Activated T-cell treated with anti-CD3 and anti-CD28 coated beads, Interleukin-2, amount 50 U/mL, for 24 hours (primary cell): ENCODE measurements around the gene TUBGCP3.
"Not testable (repeated sequence)": the region's sequence is repeated elsewhere in the genome, so short reads cannot be mapped to it uniquely, and the experiment has no call there.

ENCODE experiments used
- DNase-seq: peaks from one replicate; pipeline ENCODE4 v3.0.0-alpha.2; 2020
- H3K27ac Mint-ChIP-seq: 2 replicates; pipeline ENCODE4 v1.8.0; 2020; ENCODE audit warnings: mild to moderate bottlenecking, mixed read lengths
- H3K27me3 Mint-ChIP-seq: 2 replicates; pipeline ENCODE4 v1.8.0; 2020; ENCODE audit warnings: mixed read lengths
- H3K36me3 Mint-ChIP-seq: 2 replicates; pipeline ENCODE4 v1.8.0; 2020; ENCODE audit warnings: low read depth, mixed read lengths
- H3K4me1 Mint-ChIP-seq: 2 replicates; pipeline ENCODE4 v1.8.0; 2020; ENCODE audit warnings: low read depth, mixed read lengths
- H3K4me3 Mint-ChIP-seq: 2 replicates; pipeline ENCODE4 v1.8.0; 2020; ENCODE audit warnings: mild to moderate bottlenecking, moderate library complexity, mixed read lengths
- H3K9me3 Mint-ChIP-seq: 2 replicates; pipeline ENCODE4 v1.8.0; 2020; ENCODE audit warnings: mixed read lengths

Gene TUBGCP3

DNA sequence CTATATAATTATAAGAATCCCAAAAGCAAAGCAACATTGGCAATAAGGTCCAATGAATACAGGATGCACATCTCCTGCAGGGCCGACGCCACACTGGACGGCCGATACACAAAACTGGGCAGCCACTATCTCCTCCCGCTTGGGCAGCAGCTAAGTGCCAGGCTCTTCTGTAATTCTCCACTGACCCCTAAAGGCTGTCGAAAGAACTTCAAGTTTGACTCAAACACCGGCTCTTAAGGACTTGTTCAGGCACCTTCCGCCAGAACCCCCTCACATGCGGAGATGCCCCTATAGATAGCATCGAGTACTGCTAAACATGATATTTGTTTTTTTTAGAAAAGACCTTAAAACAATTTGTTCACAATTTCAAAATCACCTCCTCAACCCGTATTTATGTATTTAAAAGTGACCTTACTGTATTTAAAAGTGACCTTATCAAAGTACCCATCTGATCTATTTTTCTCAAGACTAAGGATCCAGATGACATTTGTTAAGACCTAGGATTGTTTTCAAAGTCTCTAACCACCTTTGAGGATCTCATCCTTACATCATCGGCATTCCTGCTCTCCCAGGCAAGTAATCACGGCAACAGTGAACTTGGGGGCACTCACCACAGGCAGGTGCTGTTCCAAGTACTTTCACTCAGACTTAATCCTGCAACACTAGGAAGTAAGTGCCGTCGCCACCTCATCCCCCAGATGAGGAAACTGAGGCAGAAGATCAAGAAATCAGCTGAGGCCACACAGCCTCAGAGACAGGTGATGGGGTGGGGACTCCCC lies 77.8 kb downstream of the TUBGCP3 start:
- H3K27ac Mint-ChIP-seq = no peak overlapping the region
- no peak for DNase-seq
- no peaks in the 10 kb centered on the region for H3K9me3 Mint-ChIP-seq
- H3K4me3 Mint-ChIP-seq = no peak overlapping the region
- H3K4me1 Mint-ChIP-seq = peaks cover 12% of the 10 kb centered on the region
- H3K36me3 Mint-ChIP-seq = peaks cover 91% of the 10 kb centered on the region
- H3K27me3 Mint-ChIP-seq = no peaks in the 10 kb centered on the region

DNA sequence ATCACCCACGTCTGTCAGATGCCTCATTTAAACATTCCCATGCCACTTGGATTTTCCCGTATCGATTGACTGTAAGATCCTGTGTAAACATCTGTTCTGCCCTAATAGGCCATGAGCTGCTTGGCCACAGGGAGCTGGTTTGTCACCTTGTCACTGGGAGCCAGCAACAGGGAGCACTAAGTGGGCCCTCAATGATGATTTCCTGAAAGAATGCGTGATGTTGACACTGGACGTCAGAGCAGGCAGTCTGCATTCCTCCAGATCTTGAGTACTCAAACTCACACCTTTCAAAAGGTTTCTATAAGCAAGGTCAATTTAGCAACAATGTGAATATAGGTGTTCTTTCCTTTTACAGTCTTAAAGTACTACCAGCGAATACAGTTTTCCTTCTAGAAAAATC lies 78.8 kb downstream of the TUBGCP3 start:
- peaks cover 12% of the 10 kb centered on the region for H3K4me1 Mint-ChIP-seq
- no peak overlapping the region for H3K27ac Mint-ChIP-seq
- no peaks in the 10 kb centered on the region for H3K27me3 Mint-ChIP-seq
- H3K9me3 Mint-ChIP-seq = no peaks in the 10 kb centered on the region
- peaks cover 90% of the 10 kb centered on the region for H3K36me3 Mint-ChIP-seq
- no peak for DNase-seq
- H3K4me3 Mint-ChIP-seq = no peak overlapping the region

DNA sequence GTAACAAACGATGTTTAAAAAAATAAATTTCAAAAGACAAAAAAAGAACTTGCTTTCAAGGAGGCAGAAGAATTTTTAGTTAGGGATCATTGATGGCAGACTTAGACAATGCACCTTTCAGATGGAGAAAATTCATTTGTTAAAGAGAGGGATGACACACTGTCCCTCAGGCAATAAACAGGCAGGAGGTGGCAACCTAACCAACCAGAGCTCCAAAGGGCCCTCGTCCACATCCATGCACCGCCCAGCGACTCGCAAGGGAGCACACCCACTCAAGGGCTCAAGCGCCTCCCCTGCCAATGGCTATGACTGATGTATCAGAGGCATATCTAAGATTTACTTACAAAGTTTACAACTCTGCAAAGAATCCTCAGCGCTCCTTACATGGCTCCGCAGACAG lies 81.9 kb downstream of the TUBGCP3 start:
- H3K4me1 Mint-ChIP-seq = peaks cover 7% of the 10 kb centered on the region
- no peak overlapping the region for H3K4me3 Mint-ChIP-seq
- no peak for DNase-seq
- no peak overlapping the region for H3K27ac Mint-ChIP-seq
- H3K36me3 Mint-ChIP-seq = peaks cover 92% of the 10 kb centered on the region
- no peaks in the 10 kb centered on the region for H3K9me3 Mint-ChIP-seq
- H3K27me3 Mint-ChIP-seq = no peaks in the 10 kb centered on the region

DNA sequence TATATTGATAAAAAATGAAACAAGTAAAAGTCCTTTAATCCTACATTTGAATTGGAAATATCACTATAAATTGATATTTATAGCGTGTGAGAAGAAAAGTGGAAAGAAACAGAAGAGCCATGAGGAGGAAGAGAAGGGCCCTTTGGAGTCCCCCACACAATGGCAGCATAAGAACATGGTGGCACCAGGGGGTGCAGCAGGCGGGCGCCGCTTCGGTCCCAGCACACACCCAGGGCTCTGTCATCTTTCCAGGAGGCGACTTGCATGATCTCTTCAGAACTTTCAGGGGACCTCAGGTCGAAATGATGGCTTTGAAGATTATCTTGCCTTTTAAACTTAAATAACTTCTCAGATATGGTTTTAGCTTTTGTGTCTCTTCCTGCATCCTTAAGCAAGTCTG lies 91.8 kb downstream of the TUBGCP3 start:
- Mint-ChIP-seq H3K36me3 (peaks cover 67% of the 10 kb centered on the region), H3K4me3 (no peak overlapping the region), H3K9me3 (no peaks in the 10 kb centered on the region), H3K27ac (no peak overlapping the region), H3K27me3 (no peaks in the 10 kb centered on the region), H3K4me1 (no peaks in the 10 kb centered on the region)
- no peak for DNase-seq

DNA sequence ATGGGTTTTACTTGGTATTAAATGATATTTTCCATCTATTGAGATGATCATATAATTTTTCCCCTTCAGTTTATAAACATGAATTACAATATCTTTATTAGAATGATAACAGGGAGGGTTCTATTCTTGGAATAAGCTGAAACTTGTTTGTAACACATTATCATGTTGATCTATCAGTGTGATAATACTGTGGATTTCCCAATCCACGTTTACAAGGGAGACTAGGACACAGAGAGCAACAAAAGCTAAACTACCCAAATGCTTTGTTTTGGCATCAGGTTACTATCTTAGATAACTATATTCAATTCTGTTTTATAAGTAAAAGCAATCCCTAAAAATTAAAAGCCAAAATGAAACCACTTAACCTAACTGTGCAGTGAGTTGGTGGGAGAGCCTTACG lies 92.5 kb downstream of the TUBGCP3 start:
- H3K27ac Mint-ChIP-seq = no peak overlapping the region
- H3K4me3 Mint-ChIP-seq = no peak overlapping the region
- no peaks in the 10 kb centered on the region for H3K27me3 Mint-ChIP-seq
- no peaks in the 10 kb centered on the region for H3K4me1 Mint-ChIP-seq
- H3K36me3 Mint-ChIP-seq = peaks cover 67% of the 10 kb centered on the region
- H3K9me3 Mint-ChIP-seq = no peaks in the 10 kb centered on the region
- DNase-seq = no peak

DNA sequence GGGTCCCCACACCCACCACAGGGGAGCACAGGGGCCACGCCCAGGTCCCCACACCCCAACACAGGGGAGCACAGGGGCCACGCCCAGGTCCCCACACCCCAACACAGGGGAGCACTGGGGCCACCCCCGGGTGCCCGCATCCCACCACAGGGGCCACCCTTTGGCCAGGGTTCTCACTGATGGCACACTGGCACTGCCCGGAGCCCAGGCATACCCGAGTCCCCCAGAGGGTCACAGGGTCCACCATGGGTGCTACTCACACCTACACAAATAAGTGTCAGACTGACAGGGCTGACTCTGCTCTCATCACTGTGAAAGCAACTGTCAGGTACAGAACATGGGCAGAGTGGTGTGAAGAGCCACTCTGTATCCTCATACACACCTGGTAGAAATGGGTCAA lies 98.8 kb downstream of the TUBGCP3 start:
- no peaks in the 10 kb centered on the region for H3K27me3 Mint-ChIP-seq
- H3K27ac Mint-ChIP-seq = no peak overlapping the region
- no peaks in the 10 kb centered on the region for H3K9me3 Mint-ChIP-seq
- peaks cover 58% of the 10 kb centered on the region for H3K36me3 Mint-ChIP-seq
- H3K4me3 Mint-ChIP-seq = no peak overlapping the region
- no peaks in the 10 kb centered on the region for H3K4me1 Mint-ChIP-seq
- no peak for DNase-seq

DNA sequence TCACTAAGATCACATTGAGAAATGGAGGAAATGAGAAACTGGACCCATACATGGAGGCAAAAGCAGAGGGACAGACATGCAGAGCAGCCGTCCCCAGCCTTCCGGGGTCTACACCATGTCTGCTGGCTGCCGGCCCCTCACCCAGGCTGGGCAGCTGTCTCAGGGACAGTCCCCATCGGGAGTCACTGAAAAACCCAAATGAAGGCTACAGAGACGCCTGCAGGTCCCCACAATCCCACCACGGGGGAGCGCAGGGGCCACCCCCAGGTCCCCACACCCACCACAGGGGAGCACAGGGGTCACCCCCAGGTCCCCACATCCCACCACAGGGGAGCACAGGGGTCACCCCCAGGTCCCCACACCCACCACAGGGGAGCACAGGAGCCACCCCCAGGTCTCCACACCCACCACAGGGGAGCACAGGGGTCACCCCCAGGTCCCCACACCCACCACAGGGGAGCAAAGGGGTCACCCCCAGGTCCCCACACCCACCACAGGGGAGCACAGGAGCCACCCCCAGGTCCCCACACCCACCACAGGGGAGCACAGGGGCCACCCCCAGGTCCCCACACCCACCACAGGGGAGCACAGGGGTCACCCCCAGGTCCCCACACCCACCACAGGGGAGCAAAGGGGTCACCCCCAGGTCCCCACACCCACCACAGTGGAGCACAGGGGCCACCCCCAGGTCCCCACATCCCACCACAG lies 99.5 kb downstream of the TUBGCP3 start:
- H3K27me3 Mint-ChIP-seq, DNase-seq, H3K9me3 Mint-ChIP-seq, H3K4me3 Mint-ChIP-seq, H3K27ac Mint-ChIP-seq, H3K4me1 Mint-ChIP-seq: not testable (repeated sequence)
- H3K36me3 Mint-ChIP-seq = peaks cover 64% of the 10 kb centered on the region

DNA sequence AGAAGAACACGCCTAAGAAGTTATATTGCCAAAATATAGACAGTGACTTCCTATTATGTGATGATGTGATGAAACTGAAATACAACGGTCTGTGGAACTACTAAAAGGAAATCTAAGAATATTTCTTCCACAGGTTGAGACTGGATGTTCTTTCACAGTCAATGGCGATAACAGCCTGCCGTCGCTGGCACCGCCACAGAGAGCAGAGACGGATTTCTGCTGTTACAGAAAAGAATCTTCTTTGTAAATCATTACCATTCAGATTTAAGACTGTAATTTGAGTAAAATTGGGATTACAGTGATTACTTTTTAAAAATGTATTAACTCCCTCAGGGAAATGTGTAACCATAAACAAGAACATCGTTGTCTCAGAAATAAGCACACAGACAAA lies 100.8 kb downstream of the TUBGCP3 start:
- Mint-ChIP-seq H3K27ac (no peak overlapping the region), H3K27me3 (no peaks in the 10 kb centered on the region), H3K36me3 (peaks cover 64% of the 10 kb centered on the region), H3K4me1 (no peaks in the 10 kb centered on the region), H3K4me3 (no peak overlapping the region), H3K9me3 (no peaks in the 10 kb centered on the region)
- DNase-seq = no peak

DNA sequence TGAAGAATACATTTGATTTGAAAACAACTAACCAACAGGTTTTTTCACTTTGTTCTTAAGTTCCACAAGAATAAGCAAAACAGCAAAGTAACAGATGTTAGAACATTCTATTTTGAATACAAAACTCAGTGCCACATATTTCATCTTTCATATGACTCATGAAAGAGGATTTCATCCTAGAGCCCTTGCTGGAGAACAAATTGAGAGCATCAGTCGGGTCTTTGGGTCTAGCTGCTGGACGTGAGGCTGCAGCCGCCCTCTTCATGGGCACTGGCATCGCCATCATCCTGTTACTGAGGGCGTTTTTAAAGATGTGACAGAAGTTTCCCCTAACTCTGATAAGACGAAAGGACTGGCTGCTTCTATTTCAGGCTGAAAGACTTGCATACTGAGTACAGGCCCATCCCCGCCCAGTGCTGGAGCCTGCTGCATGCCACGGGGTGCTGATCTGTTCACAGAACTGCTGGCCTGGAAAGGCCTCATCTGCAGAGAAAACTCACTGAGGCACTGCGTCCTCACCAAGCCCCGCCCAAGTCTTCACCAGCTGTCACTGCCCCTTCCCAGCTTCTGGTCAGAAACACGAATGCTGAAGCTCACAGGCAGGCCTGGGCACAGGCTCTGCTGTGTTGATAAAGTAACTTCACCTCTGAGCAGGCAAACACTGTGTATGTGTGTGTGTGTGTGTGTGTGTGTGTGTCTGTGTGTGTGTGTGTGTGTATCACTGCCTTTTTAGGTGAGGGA lies 101.4 kb downstream of the TUBGCP3 start:
- no peaks in the 10 kb centered on the region for H3K4me1 Mint-ChIP-seq
- H3K4me3 Mint-ChIP-seq = no peak overlapping the region
- H3K36me3 Mint-ChIP-seq = peaks cover 64% of the 10 kb centered on the region
- H3K27me3 Mint-ChIP-seq = no peaks in the 10 kb centered on the region
- DNase-seq = no peak
- no peak overlapping the region for H3K27ac Mint-ChIP-seq
- H3K9me3 Mint-ChIP-seq = no peaks in the 10 kb centered on the region

DNA sequence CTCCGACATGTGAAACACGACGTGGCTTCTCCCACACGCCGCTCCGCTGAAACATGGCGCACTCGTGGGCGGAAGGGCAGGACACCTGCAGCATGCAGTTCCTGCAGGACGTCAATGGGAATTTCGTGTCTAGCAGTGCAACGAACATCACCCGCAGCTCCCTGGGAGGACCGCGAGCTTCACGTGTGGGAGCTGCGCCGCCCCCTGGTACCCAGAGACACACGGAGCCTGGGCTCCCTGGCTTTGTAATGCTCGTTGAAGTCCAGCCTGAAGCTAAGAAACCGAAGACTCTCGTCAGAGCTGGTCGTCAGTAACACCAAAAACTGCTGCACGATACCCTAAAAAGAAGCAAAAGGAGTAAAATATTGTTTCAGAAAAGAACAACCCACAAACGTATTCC lies 102.1 kb downstream of the TUBGCP3 start:
- DNase-seq, H3K4me3 Mint-ChIP-seq, H3K4me1 Mint-ChIP-seq, H3K9me3 Mint-ChIP-seq, H3K27me3 Mint-ChIP-seq, H3K27ac Mint-ChIP-seq: not testable (repeated sequence)
- peaks cover 60% of the 10 kb centered on the region for H3K36me3 Mint-ChIP-seq

DNA sequence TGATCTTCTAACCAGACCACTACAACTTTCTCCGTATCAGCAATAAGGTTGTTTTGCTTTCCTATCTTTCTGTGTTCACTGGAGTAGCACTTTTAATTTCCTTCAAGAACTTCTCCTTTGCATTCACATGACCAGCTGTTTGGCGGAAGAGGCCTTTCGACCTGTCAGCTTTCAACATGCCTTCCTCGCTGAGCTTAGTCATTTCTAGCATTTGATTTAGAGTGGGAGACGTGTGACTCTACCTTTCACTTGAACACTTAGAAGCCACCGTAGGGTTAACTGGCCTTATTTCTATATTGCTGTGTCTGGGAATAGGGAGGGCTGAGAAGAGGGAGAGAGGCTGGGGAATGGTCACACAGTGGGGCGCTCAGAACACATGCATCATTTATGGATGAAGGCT lies 104.7 kb downstream of the TUBGCP3 start:
- Mint-ChIP-seq H3K9me3 (no peaks in the 10 kb centered on the region), H3K27me3 (no peaks in the 10 kb centered on the region), H3K36me3 (peaks cover 46% of the 10 kb centered on the region), H3K4me3 (no peak overlapping the region), H3K27ac (no peak overlapping the region), H3K4me1 (peaks cover 3% of the 10 kb centered on the region)
- no peak for DNase-seq

DNA sequence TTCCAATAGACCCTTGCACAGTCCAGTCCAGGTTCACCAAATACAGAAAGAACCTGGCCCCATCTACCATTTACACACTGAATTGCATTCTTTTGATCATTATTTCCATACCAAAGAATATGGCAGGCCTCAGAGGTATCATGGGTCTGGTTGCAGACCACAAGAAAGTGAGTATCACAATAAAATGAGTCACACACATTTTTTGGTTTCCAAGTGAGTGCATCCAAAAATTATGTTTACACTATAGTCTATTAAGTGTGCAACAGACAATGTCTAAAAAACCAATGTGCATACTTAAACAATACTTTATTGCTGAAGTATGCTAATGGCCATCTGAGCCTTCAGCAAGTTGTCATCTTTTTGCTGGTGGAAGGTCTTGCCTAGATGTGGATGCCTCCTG lies 106.5 kb downstream of the TUBGCP3 start:
- H3K27ac Mint-ChIP-seq = no peak overlapping the region
- peaks cover 28% of the 10 kb centered on the region for H3K36me3 Mint-ChIP-seq
- no peak overlapping the region for H3K4me3 Mint-ChIP-seq
- H3K27me3 Mint-ChIP-seq = no peaks in the 10 kb centered on the region
- no peak for DNase-seq
- no peaks in the 10 kb centered on the region for H3K9me3 Mint-ChIP-seq
- H3K4me1 Mint-ChIP-seq = peaks cover 3% of the 10 kb centered on the region

DNA sequence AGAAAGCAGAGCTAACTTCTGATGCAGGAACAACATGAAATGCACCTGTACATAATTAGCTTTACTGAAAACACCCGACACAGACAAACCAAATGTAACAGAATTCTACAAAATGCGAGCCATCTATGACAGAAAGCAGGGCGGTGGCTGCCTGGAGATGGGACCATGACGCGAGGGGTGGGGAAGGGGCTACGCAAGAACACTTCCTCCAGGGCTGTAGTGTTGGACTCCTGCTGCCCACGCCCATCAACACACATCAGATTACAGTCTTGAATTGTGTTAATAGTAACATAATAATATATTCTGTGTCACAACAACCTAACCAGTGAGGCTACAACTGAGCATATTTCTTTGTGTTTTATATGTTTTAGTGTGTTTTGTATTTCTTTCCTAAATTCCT lies 108.6 kb downstream of the TUBGCP3 start:
- Mint-ChIP-seq H3K27ac (no peak overlapping the region), H3K27me3 (no peaks in the 10 kb centered on the region), H3K9me3 (no peaks in the 10 kb centered on the region), H3K36me3 (peaks cover 9% of the 10 kb centered on the region), H3K4me1 (peaks cover 3% of the 10 kb centered on the region), H3K4me3 (no peak overlapping the region)
- no peak for DNase-seq

DNA sequence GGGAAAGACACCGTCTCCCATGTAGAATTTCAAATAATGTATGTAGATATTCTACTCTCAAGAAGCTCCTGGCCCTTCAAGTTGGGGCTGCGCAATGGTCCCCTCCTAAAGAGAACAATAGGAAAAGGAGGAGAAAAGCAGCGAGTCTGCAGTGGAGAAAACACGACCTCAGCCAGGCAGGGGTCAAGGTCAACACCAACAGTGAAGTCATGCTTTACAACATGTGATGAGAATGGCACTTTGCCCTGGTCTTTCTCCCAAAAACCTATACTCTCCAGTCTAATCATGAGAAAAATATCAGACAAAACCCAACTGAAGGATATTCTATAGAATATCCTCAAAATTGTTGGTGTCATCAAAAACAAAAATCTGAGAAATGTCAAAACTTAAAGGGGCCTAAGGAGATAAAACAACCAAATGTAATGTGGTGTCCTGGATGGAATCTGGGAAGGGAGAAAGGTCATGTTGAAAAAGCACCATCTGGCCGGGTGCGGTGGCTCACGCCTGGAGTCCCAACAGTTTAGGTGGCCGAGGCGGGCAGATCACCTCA lies 110.8 kb downstream of the TUBGCP3 start:
- no peak overlapping the region for H3K4me3 Mint-ChIP-seq
- no peaks in the 10 kb centered on the region for H3K36me3 Mint-ChIP-seq
- H3K27me3 Mint-ChIP-seq = no peaks in the 10 kb centered on the region
- no peak overlapping the region for H3K27ac Mint-ChIP-seq
- H3K4me1 Mint-ChIP-seq = peaks cover 3% of the 10 kb centered on the region
- H3K9me3 Mint-ChIP-seq = peaks cover 3% of the 10 kb centered on the region
- DNase-seq = no peak

DNA sequence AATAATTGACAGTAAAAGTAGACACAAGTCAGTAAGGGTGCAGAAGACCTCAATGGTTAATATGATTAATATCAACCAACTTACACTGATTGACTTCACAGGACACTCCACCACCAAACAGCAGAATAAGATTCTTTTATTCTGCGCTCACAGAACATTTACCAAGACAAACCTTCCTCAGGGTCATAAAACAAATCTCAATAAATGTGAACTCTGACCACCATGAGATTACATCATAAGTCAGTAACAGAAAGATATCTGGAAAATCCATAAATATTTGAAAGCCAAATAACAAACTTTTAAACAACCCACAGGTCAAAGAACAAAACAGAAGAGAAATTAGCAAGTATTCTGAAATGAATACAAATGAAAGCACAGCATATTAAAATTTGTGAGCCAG lies 112.1 kb downstream of the TUBGCP3 start:
- H3K27me3 Mint-ChIP-seq = no peaks in the 10 kb centered on the region
- H3K36me3 Mint-ChIP-seq = peaks cover 1% of the 10 kb centered on the region
- no peaks in the 10 kb centered on the region for H3K4me1 Mint-ChIP-seq
- peaks cover 5% of the 10 kb centered on the region for H3K9me3 Mint-ChIP-seq
- H3K4me3 Mint-ChIP-seq = no peak overlapping the region
- no peak overlapping the region for H3K27ac Mint-ChIP-seq
- no peak for DNase-seq
